ENCODE data around the gene C6orf62.

DNA sequence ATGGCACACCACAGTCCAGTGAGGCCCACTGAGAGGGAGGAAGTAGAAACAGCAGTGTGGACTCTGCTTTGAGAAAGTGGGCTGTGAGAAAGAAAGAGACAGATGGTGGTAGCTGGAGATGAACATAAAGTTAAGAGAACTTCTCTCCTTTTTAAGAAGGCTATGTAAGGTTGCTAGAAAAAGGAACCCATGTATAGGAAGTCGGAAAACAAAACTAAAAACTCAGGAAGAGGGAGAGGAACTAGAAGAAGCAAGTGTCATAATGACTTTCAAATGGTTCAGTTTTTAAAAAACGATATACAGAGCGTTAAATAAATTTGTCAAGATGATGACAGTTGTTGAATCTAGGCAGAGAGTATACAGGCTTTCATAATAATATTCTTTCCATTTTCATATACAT, 30.3 kb upstream of the C6orf62 start:
- TF ChIP-seq CTCF (IDR thresholded peaks at IDR 0.05) (no peak), POLR2A (IDR thresholded peaks at IDR 0.05) (no peak)

Data from heart left ventricle (tissue), 13 donors.